Measurements from ENCODE around the gene NOC2L.
"Not testable (repeated sequence)": the region's sequence is repeated elsewhere in the genome, so short reads cannot be mapped to it uniquely, and the experiment has no call there.

The NOC2L gene

GRCh38 chr1:897951-898350, 61.1 kb downstream of the NOC2L start:
- not testable (repeated sequence) for DNase-seq

GRCh38 chr1:897226-897625, 61.8 kb downstream of the NOC2L start:
- no peak for DNase-seq
